AG10803 (cell line): ENCODE data around the gene MICAL2.

Experiments
- DNase-seq: peaks from one replicate; pipeline ENCODE4 v3.0.0; 2010; ENCODE audit warnings: low read depth
- H3K4me3 ChIP-seq: 2 replicates; pipeline ENCODE4 v1.5.1; 2011; ENCODE audit warnings: mild to moderate bottlenecking, low read length, control low read depth
- TF ChIP-seq, protein P1 (sequence below): conservative IDR thresholded peaks from 2 replicates; pipeline ENCODE4 v1.5.1; 2011; ENCODE audit warnings: mild to moderate bottlenecking, low read length, control low read depth, inconsistent platforms

Gene MICAL2

DNA sequence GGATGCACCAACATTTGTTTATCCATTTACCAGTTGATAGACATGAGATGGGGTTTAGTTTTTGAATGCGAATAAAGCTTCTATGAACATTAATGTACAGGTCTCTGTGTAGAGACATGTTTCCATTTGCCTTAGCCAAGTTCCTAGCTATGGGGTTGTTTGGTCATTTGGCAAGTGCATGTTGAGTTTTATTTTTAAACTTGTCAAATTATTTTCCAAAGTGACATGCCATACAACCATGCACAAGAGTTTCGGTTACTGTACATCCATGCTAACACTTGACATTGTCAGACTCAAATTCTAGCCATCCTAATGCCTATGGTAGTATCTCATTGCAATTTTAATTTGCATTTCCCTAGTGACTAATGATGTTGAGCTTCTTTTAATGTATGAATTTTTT is 196.4 kb downstream of the MICAL2 start:
- H3K4me3 ChIP-seq = no peak overlapping the region
- TF ChIP-seq, protein P1, sequence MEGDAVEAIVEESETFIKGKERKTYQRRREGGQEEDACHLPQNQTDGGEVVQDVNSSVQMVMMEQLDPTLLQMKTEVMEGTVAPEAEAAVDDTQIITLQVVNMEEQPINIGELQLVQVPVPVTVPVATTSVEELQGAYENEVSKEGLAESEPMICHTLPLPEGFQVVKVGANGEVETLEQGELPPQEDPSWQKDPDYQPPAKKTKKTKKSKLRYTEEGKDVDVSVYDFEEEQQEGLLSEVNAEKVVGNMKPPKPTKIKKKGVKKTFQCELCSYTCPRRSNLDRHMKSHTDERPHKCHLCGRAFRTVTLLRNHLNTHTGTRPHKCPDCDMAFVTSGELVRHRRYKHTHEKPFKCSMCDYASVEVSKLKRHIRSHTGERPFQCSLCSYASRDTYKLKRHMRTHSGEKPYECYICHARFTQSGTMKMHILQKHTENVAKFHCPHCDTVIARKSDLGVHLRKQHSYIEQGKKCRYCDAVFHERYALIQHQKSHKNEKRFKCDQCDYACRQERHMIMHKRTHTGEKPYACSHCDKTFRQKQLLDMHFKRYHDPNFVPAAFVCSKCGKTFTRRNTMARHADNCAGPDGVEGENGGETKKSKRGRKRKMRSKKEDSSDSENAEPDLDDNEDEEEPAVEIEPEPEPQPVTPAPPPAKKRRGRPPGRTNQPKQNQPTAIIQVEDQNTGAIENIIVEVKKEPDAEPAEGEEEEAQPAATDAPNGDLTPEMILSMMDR = no peak
- no peak for DNase-seq

DNA sequence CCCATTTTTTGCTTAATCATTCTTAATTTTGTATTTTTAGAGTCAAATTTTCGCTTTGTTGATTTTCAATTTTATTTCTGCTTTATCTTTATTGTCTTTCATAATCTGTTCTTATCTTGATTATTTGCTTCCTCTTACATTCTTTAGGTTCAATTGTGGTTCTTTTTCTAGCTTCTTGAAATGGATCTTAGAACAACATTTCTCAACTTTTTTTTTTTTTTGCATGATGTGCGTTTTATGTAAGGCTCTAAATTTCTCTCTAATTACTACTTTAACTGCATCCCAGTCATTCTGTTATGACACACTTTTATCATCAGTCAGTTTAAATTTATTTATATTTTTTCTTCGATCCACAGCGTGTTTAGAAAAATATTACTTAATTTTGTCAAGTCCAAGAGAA is 201.7 kb downstream of the MICAL2 start:
- TF ChIP-seq, protein P1 = no peak
- no peak for DNase-seq
- H3K4me3 ChIP-seq = no peak overlapping the region
